Natural killer cell treated with Interleukin-12 subunit alpha and Interleukin-12 subunit beta and Interleukin-15 and Interleukin-18, amount 100 ng/mL, for 72 hours (primary cell): ENCODE data around the gene UBR1. TPM values are rescaled to one million over a fixed set of nuclear protein-coding genes. Genes with fewer than 3 reads are reported as not detected.
"Not testable (repeated sequence)": the region's sequence is repeated elsewhere in the genome, so short reads cannot be mapped to it uniquely, and the experiment has no call there.

Source experiments
- ATAC-seq, 2 donors: fragments of 150-1000 bp; cut with Tn5 transposase in 1 of 2; sonication (Bioruptor Pico), chemical (Tn5 transposase) in 1 of 2; 2 replicates each; pipeline ENCODE4 v1.10.0; 2021
- DNase-seq: peaks from one replicate; pipeline ENCODE4 v3.0.0; 2022; ENCODE audit warnings: low spot score
- H3K27ac Mint-ChIP-seq, 2 donors: 1 replicate in 1 of 2; 2 replicates in 1 of 2; pipeline ENCODE4 v1.8.0; 2022; ENCODE audit warnings: mixed read lengths in 2 of 2, mild to moderate bottlenecking in 1 of 2, moderate library complexity in 1 of 2
- H3K27me3 Mint-ChIP-seq, 2 donors: 1 replicate in 1 of 2; 2 replicates in 1 of 2; pipeline ENCODE4 v1.8.0; 2022; ENCODE audit warnings: mixed read lengths in 2 of 2
- H3K36me3 Mint-ChIP-seq: one replicate; pipeline ENCODE4 v1.8.0; 2022; ENCODE audit warnings: mixed read lengths
- H3K4me1 Mint-ChIP-seq, 2 donors: 1 replicate in 1 of 2; 2 replicates in 1 of 2; pipeline ENCODE4 v1.8.0; 2022; ENCODE audit warnings: low read depth in 2 of 2, mixed read lengths in 2 of 2, mild to moderate bottlenecking in 1 of 2
- H3K4me3 Mint-ChIP-seq: one replicate; pipeline ENCODE4 v1.8.0; 2022; ENCODE audit warnings: mixed read lengths
- H3K9me3 Mint-ChIP-seq: 2 replicates; pipeline ENCODE4 v1.8.0; 2022; ENCODE audit warnings: mixed read lengths
- total RNA-seq, 2 donors: library from RNA; stranded (reverse); gene quantifications; one replicate each; pipeline ENCODE4 v1.2.3, GENCODE V29; 2022

Gene UBR1
- total RNA-seq, 2 donors from 2014 or later: 56.4 to 59.4 TPM

DNA sequence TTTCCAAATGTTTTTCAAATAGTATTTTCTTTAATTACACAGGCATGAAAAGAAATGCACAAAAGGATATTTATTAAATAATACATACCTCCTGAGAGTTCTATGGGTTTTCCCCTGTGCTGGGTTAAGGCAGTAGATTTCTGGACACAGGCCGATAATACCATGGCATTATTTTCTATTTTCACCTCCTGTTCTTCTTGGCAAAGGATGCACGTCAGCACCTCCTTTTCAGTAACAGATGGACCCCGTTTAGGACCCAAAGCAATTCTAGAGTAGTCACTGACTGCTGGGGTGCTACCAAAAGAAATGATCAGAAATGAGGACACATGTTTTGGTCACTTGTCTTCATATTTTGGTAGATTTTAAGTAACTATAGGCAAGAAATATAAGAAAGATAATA, 98.8 kb downstream of the UBR1 start:
- ATAC-seq: no peak
- Mint-ChIP-seq H3K9me3 (no peaks in the 10 kb centered on the region), H3K27ac (no peak overlapping the region)

DNA sequence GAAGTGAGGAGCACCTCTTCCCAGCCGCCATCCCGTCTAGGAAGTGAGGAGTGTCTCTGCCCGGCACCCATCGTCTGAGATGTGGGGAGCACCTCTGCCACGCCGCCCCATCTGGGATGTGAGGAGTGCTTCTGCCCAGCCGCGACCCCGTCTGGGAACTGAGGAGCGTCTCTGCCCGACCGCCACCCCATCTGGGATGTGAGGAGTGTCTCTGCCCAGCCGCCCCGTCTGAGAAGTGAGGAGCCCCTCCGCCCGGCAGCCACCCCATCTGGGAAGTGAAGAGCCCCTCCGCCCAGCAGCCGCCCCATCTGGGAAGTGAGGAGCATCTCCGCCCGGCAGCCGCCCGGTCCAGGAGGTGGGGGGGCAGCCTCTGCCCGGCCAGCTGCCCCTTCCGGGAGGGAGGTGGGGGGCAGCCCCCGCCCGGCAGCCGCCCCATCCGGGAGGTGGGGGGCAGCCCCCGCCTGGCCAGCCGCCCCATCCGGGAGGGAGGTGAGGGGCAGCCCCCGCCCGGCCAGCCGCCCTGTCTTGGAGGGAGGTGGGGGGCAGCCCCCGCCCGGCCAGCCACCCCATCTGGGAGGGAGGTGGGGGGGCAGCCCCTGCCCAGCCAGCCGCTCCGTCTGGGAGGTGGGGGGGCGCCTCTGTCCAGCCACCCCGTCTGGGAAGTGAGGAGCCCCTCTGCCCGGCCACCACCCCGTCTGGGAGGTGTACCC, 100.8 kb downstream of the UBR1 start:
- not testable (repeated sequence) for H3K27ac Mint-ChIP-seq, ATAC-seq, H3K4me1 Mint-ChIP-seq, DNase-seq, H3K27me3 Mint-ChIP-seq, H3K9me3 Mint-ChIP-seq, H3K36me3 Mint-ChIP-seq, H3K4me3 Mint-ChIP-seq

More for the DNA sequence above, 98.8 kb downstream of the UBR1 start:
- Mint-ChIP-seq H3K4me3 (no peak overlapping the region), H3K4me1 (no peaks in the 10 kb centered on the region), H3K27me3 (no peaks in the 10 kb centered on the region), H3K36me3 (no peaks in the 10 kb centered on the region)
- DNase-seq: no peak

DNA sequence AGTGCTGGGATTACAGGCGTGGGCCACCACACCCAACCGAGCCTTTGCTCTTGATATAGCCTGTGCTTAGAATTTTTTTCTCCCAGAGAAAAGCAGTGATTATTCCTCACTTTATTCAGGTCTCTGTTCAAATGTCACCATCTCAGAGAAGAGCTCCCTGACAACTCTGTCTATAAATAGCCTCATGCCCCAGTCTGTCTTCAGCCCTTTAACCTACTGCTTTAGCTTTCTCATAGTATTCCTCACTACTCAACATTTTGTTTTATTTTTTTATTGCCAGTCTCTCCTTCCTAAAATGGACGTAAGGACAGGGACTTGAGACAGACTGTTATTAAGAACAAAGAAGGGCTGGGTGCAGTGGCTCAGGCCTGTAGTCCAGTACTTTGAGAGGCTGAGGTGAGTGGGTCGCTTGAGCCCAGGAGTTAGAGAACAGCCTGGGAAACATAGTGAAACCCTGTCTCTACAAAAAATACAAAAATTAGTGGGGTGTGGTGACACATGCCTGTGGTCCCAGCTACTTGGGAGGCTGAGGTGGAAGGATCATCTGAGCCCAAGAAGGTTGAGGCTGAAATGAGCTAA, 106.5 kb downstream of the UBR1 start:
- H3K27me3 Mint-ChIP-seq: no peaks in the 10 kb centered on the region
- H3K27ac Mint-ChIP-seq: no peak overlapping the region
- no peak overlapping the region for H3K4me3 Mint-ChIP-seq
- H3K36me3 Mint-ChIP-seq: peaks cover 12% of the 10 kb centered on the region
- ATAC-seq: no peak
- H3K9me3 Mint-ChIP-seq: no peaks in the 10 kb centered on the region
- DNase-seq: no peak
- H3K4me1 Mint-ChIP-seq: no peaks in the 10 kb centered on the region

DNA sequence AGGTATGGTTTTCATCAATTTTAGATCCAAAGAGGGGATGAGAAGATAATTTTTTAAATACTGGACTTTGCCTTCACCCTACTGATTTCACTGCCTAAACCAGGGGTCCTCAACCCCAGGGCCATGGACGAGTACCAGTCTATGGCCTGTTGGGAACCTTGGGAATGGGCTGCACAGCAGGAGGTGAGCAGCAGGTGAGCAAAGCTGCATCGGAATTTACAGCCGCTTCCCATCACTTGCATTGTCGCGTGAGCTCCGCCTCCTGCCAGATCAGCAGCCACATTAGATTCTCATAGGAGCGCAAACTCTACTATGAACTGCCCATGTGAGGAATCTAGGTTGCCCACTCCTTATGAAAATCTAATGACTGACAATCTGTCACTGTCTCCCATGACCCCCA, 109.0 kb downstream of the UBR1 start:
- peaks cover 12% of the 10 kb centered on the region for H3K36me3 Mint-ChIP-seq
- ATAC-seq: no peak
- no peak overlapping the region for H3K4me3 Mint-ChIP-seq
- no peak overlapping the region for H3K27ac Mint-ChIP-seq
- H3K9me3 Mint-ChIP-seq: no peaks in the 10 kb centered on the region
- no peak for DNase-seq
- H3K27me3 Mint-ChIP-seq: no peaks in the 10 kb centered on the region
- no peaks in the 10 kb centered on the region for H3K4me1 Mint-ChIP-seq

DNA sequence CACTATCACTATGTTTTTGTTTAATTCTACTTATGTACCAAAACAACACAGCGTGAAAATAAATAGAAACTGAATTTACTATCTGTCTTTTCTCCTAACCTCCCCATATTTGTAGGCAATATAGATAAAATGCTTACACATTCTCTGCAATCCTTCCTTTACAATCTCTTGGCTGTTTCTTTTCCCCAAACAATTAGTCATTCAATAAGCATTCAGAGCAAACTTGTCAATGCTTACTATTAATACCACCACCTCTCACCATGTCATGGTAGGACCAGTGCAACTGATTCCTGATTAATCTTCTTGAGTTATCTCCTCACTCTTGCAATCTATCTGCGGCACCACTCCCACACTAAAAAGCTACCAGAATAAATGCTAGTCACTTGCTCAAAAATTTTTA, 111.3 kb downstream of the UBR1 start:
- H3K36me3 Mint-ChIP-seq: peaks cover 12% of the 10 kb centered on the region

DNA sequence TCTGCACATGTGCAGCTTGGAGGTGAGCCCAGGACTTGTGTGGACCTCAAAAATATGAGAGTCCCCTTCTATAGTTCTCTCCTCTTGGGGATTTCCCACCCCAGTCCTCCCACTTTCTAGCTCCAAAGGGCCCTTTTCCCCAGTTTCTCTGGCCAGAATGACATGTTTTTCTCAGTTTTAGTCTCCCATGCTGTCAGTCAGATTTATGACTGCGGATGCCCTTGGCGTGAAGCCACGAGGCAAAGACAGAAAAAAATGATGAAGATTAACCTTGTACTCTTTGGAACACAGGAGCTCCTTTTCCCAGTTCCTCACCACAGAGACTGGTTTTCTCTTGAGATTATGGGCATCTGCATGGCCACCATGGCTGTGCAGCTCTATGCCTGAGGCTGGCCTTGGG, 113.2 kb downstream of the UBR1 start:
- H3K9me3 Mint-ChIP-seq: no peaks in the 10 kb centered on the region
- no peak for DNase-seq
- ATAC-seq: no peak
- H3K4me1 Mint-ChIP-seq: no peaks in the 10 kb centered on the region
- H3K4me3 Mint-ChIP-seq: no peak overlapping the region
- peaks cover 21% of the 10 kb centered on the region for H3K36me3 Mint-ChIP-seq
- no peak overlapping the region for H3K27ac Mint-ChIP-seq
- no peaks in the 10 kb centered on the region for H3K27me3 Mint-ChIP-seq

More for the DNA sequence above, 111.3 kb downstream of the UBR1 start:
- no peaks in the 10 kb centered on the region for H3K4me1 Mint-ChIP-seq
- no peak for ATAC-seq
- DNase-seq: no peak
- no peaks in the 10 kb centered on the region for H3K27me3 Mint-ChIP-seq
- H3K9me3 Mint-ChIP-seq: no peaks in the 10 kb centered on the region
- H3K27ac Mint-ChIP-seq: no peak overlapping the region
- no peak overlapping the region for H3K4me3 Mint-ChIP-seq

DNA sequence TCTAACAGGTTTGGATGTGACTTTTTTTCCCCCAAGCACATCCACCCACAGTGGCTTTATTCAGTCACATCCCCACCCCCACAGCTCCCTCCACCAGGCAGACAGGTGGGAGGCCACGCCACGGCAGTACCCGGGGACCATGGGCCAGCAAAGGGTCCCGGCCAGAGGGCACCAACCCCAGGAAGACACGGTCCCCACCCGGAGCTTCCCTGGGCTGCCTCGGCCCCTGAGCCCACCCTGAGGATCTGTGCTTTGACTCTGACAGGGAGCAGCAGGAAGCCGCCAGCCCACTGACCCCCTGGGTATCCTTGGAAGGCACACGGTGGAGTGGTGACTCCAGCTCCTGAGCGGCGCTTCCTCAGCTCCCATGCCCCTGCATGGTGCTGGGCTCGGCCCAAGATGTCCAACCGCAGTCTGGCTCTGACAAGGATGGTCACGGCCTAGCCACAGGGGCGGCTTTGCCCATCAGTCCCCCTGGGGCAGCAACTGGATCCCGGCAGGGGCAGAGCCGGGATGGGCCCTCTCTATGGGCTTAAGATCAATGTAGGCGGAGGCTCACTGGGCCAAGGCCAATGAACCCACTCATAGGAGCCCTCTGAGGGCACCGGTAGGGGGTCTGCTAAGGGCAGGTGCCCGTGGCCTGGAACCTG, 119.0 kb downstream of the UBR1 start:
- no peak for ATAC-seq
- Mint-ChIP-seq H3K27ac (no peak overlapping the region), H3K4me1 (no peaks in the 10 kb centered on the region), H3K36me3 (peaks cover 21% of the 10 kb centered on the region), H3K27me3 (no peaks in the 10 kb centered on the region), H3K9me3 (no peaks in the 10 kb centered on the region), H3K4me3 (no peak overlapping the region)
- no peak for DNase-seq

DNA sequence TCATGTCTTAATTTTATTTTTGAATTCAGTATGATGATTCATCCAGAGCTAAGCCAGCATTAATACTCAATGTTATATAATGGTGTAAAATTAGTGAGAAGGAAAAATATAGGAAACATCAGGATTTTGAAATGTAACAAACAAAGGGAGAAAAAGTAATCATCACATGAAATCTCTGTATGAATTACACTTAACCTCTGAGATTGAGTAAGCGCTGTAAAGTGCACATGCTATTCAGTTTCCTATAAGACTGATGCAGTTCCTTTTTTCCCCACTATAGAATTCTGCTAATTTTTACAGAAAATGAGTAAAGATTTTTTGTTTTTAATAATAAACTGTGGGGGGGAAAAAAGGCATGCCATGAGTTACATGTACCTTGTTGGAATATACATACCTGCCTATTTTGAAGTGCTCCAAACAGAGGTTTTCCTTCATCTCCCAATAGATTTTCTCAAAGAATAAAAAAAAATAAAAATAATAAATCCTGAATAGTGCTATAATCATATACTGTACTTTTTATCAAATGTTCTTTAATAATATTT, 121.3 kb downstream of the UBR1 start:
- no peaks in the 10 kb centered on the region for H3K27me3 Mint-ChIP-seq
- no peak overlapping the region for H3K4me3 Mint-ChIP-seq
- H3K27ac Mint-ChIP-seq: no peak overlapping the region

DNA sequence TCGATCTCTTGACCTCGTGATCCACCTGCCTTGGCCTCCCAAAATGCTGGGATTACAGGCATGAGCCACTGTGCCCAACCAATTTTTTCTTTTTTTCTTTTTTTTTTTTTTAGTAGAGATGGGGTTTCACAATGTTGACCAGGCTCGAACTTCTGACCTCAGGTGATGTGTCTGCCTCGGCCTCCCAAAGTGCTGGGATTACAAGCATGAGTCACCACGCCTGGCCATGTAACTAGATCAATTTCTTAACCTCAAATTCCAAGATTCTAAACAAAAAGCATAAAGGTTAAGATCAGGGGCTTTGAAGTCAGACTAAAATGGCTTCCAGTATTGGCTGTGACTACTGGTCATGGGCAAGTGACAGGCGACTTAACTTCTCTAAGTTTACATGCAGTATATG, 126.7 kb downstream of the UBR1 start:
- not testable (repeated sequence) for H3K4me1 Mint-ChIP-seq, H3K27ac Mint-ChIP-seq, H3K27me3 Mint-ChIP-seq, ATAC-seq, DNase-seq, H3K9me3 Mint-ChIP-seq, H3K4me3 Mint-ChIP-seq
- H3K36me3 Mint-ChIP-seq: peaks cover 33% of the 10 kb centered on the region

More for the DNA sequence above, 121.3 kb downstream of the UBR1 start:
- H3K4me1 Mint-ChIP-seq: no peaks in the 10 kb centered on the region
- H3K36me3 Mint-ChIP-seq: peaks cover 29% of the 10 kb centered on the region
- no peaks in the 10 kb centered on the region for H3K9me3 Mint-ChIP-seq
- DNase-seq (no peak), ATAC-seq (no peak)

DNA sequence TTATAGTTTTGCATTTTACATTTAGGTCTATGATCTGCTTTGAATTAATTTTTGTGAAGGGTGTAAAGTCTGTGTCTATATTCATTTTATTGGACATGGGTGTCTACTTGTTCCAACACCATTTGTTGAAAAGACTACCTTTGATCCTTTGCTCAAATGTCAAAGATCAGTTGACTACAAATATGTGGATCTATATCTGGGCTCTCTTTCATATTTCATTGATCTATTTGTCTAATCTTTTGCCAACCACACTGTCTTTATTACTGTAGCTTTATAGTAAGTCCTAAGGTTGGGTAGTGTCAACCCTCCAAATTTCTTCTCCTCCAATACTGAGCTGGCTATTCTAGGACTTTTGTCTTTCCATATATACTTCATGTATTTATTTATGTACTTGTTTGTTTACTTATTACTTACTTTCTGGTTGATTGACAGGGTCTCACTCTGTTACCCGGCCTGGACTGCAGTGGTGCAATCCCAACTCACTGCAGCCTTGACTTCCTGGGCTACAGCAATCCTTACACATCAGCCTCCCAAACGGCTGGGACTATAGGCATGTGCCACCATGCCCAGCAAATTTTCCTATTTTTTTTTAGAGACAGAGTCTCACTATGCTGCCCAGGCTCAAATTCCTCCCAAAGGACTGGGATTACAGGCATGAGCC, 131.5 kb downstream of the UBR1 start:
- DNase-seq (no peak), ATAC-seq (no peak)
- Mint-ChIP-seq H3K4me1 (peaks cover 0 to 2% of the 10 kb centered on the region in 2 donors), H3K36me3 (peaks cover 25% of the 10 kb centered on the region), H3K27me3 (no peaks in the 10 kb centered on the region), H3K27ac (no peak overlapping the region), H3K4me3 (no peak overlapping the region), H3K9me3 (no peaks in the 10 kb centered on the region)

DNA sequence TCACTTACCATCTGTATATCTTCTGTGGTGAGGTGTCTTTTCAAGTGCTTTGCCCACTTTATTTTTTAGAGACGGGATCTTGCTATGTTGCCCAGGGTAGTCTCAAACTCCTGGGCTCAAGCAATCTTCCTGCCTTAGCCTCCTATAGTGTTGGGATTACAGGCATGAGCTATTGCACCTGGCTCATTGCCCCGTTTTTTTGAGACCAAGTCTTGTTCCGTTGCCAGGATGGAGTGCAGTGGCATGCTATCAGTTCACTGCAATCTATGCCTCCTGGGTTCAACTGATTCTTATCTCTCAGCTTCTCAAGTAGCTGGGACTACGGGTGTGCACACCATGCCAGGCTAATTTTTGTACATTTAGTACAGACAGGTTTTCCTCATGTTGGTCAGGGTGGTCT, 132.7 kb downstream of the UBR1 start:
- Mint-ChIP-seq H3K9me3 (no peaks in the 10 kb centered on the region), H3K27me3 (no peaks in the 10 kb centered on the region), H3K4me1 (peaks cover 0 to 2% of the 10 kb centered on the region in 2 donors), H3K4me3 (no peak overlapping the region), H3K27ac (no peak overlapping the region), H3K36me3 (peaks cover 33% of the 10 kb centered on the region)
- ATAC-seq (no peak), DNase-seq (no peak)

DNA sequence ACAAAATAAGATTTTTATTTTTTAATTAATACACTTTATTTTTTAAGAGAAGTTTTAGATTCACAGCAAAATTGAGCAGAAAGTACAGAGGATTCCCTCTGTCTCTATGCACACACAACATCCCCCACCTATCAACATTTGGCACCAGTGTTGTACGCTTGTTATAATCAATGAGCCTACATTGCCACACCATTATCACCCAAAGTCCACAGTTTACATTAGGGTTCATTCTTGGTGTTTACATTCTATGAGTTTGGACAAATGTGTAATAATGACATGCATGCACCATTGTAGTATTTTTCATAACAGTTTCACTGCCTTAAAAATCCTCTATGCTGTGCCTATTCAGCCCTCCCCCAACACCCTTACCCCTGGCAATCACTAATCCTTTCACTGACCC, 134.0 kb downstream of the UBR1 start:
- no peak for DNase-seq
- Mint-ChIP-seq H3K27me3 (no peaks in the 10 kb centered on the region), H3K36me3 (peaks cover 33% of the 10 kb centered on the region), H3K4me1 (no peaks in the 10 kb centered on the region), H3K27ac (no peak overlapping the region), H3K4me3 (no peak overlapping the region), H3K9me3 (no peaks in the 10 kb centered on the region)
- no peak for ATAC-seq

DNA sequence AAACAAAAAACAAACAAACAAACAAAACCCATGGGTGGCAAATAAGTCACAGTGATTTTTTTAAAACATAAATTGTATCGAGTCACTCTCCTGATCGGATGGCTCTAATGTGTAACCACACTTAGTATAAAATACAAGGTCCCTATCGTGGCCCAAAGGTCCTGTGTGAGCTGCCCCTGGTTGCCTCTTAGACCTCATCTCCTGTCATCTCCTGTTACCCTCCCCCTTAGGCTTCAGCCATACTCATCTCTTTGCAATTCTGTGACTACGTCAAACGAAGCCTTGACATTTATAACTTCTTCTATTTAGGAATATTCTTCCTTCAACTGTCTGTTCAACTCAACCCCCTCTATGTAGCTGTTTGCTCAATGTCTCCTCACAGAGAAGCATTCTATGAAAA, 141.4 kb downstream of the UBR1 start:
- H3K4me3 Mint-ChIP-seq: no peak overlapping the region
- H3K36me3 Mint-ChIP-seq: peaks cover 42% of the 10 kb centered on the region

DNA sequence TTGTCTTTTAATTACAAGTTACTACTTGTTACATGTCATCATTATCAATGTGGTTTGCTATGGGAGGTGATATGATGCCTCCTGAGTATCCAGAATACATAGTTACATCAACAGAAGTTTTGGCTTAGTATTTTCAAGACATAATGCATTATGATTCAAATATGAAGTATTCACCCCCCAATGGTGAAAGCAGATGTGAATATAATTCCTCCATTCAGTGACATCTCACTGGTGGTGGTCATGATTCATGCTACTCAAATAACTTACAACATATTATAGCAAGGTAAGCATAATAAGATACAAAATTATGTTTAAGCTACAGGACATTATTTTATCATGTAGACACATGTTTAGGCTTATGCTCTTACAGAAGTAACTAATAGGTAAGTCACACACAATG, 150.3 kb downstream of the UBR1 start:
- DNase-seq (no peak), ATAC-seq (no peak)
- no peaks in the 10 kb centered on the region for H3K9me3 Mint-ChIP-seq
- H3K27ac Mint-ChIP-seq: no peak overlapping the region
- no peak overlapping the region for H3K4me3 Mint-ChIP-seq
- peaks cover 30% of the 10 kb centered on the region for H3K36me3 Mint-ChIP-seq
- no peaks in the 10 kb centered on the region for H3K27me3 Mint-ChIP-seq
- H3K4me1 Mint-ChIP-seq: no peaks in the 10 kb centered on the region

More for the DNA sequence above, 141.4 kb downstream of the UBR1 start:
- ATAC-seq: no peak
- DNase-seq: no peak
- H3K27ac Mint-ChIP-seq: no peak overlapping the region
- no peaks in the 10 kb centered on the region for H3K27me3 Mint-ChIP-seq
- no peaks in the 10 kb centered on the region for H3K9me3 Mint-ChIP-seq
- H3K4me1 Mint-ChIP-seq: no peaks in the 10 kb centered on the region
